ENCODE results near the gene DAPK1. TPM values are rescaled to one million over a fixed set of nuclear protein-coding genes. Genes with fewer than 3 reads are reported as not detected.

Gene DAPK1
- total RNA-seq, 1 donor from 2014 or later = 29.5 TPM

GRCh38 chr9:87706066-87706739 is 208.5 kb downstream of the DAPK1 start:
- Histone ChIP-seq H4K20me1 (ENCODE audit: low read depth) (no peaks in the 10 kb centered on the region), H3K79me2 (ENCODE audit: low read depth) (no peaks in the 10 kb centered on the region), H3K4me2 (no peak overlapping the region), H3K4me1 (peaks cover 12% of the 10 kb centered on the region), H3K36me3 (no peaks in the 10 kb centered on the region), H2AFZ (replicated peaks) (no peak overlapping the region), H3F3A (ENCODE audit: low read depth) (no peaks in the 10 kb centered on the region), H3K9ac (no peak overlapping the region), H3K4me3 (no peak overlapping the region), H3K27ac (no peak overlapping the region), H3K9me3 (ENCODE audit: low read depth) (no peaks in the 10 kb centered on the region), H3K27me3 (no peaks in the 10 kb centered on the region)
- Mint-ChIP-seq H3K4me3 (no peak overlapping the region), H3K27me3 (ENCODE audit: insufficient read depth, low read depth) (peaks cover 2% of the 10 kb centered on the region), H3K36me3 (peaks cover 39% of the 10 kb centered on the region), H3K27ac (no peak overlapping the region), H3K4me1 (peaks cover 10% of the 10 kb centered on the region), H3K9me3 (no peaks in the 10 kb centered on the region)
- DNase-seq (ENCODE audit: low spot score) = no peak
- TF ChIP-seq EZH2phosphoT487 (IDR thresholded peaks at IDR 0.05) (no peak), CTCF (IDR thresholded peaks at IDR 0.05) (no peak), EZH2 (IDR thresholded peaks at IDR 0.05) (no peak)

- H3K79me2 ChIP-seq (ENCODE audit: low read depth) = no peaks in the 10 kb centered on the region
- H4K20me1 ChIP-seq (ENCODE audit: low read depth) = no peaks in the 10 kb centered on the region
- H3K9me3 Mint-ChIP-seq = no peaks in the 10 kb centered on the region
- no peak overlapping the region for H3K27ac ChIP-seq
- H3K36me3 ChIP-seq = no peaks in the 10 kb centered on the region
- no peak overlapping the region for H3K27ac Mint-ChIP-seq
- H3F3A ChIP-seq (ENCODE audit: low read depth) = no peaks in the 10 kb centered on the region
- no peak overlapping the region for H3K4me3 ChIP-seq
- H3K27me3 ChIP-seq = no peaks in the 10 kb centered on the region
- peaks cover 3% of the 10 kb centered on the region for H3K27me3 Mint-ChIP-seq (ENCODE audit: insufficient read depth, low read depth)
- H3K4me2 ChIP-seq = no peak overlapping the region
- DNase-seq (ENCODE audit: low spot score) = no peak
- no peaks in the 10 kb centered on the region for H3K9me3 ChIP-seq (ENCODE audit: low read depth)
- peaks cover 9% of the 10 kb centered on the region for H3K4me1 Mint-ChIP-seq
- no peak overlapping the region for H3K9ac ChIP-seq
- H3K36me3 Mint-ChIP-seq = peaks cover 32% of the 10 kb centered on the region
- TF ChIP-seq EZH2 (IDR thresholded peaks at IDR 0.05) (no peak), CTCF (IDR thresholded peaks at IDR 0.05) (no peak), EZH2phosphoT487 (IDR thresholded peaks at IDR 0.05) (no peak)
- H3K4me1 ChIP-seq = no peaks in the 10 kb centered on the region
- H3K4me3 Mint-ChIP-seq = no peak overlapping the region
- H2AFZ ChIP-seq (replicated peaks) = no peak overlapping the region
These were observed 210.3 kb downstream of the DAPK1 start for GRCh38 chr9:87707805-87708506.

- no peak for TF ChIP-seq CTCF (IDR thresholded peaks at IDR 0.05)
- TF ChIP-seq EZH2 (IDR thresholded peaks at IDR 0.05) = no peak
- no peak for TF ChIP-seq EZH2phosphoT487 (IDR thresholded peaks at IDR 0.05)
- Mint-ChIP-seq H3K9me3 (no peaks in the 10 kb centered on the region), H3K36me3 (peaks cover 28% of the 10 kb centered on the region), H3K27me3 (ENCODE audit: insufficient read depth, low read depth) (peaks cover 6% of the 10 kb centered on the region), H3K27ac (no peak overlapping the region), H3K4me3 (no peak overlapping the region), H3K4me1 (peaks cover 14% of the 10 kb centered on the region)
- H3K27me3 ChIP-seq = no peaks in the 10 kb centered on the region
- H3K4me1 ChIP-seq = no peaks in the 10 kb centered on the region
- no peak overlapping the region for H3K9ac ChIP-seq
- H3K4me2 ChIP-seq = no peak overlapping the region
- DNase-seq (ENCODE audit: low spot score) = no peak
- H3K27ac ChIP-seq = no peak overlapping the region
- no peaks in the 10 kb centered on the region for H3F3A ChIP-seq (ENCODE audit: low read depth)
- no peaks in the 10 kb centered on the region for H3K9me3 ChIP-seq (ENCODE audit: low read depth)
- no peak overlapping the region for H2AFZ ChIP-seq (replicated peaks)
- H3K79me2 ChIP-seq (ENCODE audit: low read depth) = no peaks in the 10 kb centered on the region
- no peaks in the 10 kb centered on the region for H3K36me3 ChIP-seq
- no peaks in the 10 kb centered on the region for H4K20me1 ChIP-seq (ENCODE audit: low read depth)
- no peak overlapping the region for H3K4me3 ChIP-seq
These were observed 210.9 kb downstream of the DAPK1 start for GRCh38 chr9:87708546-87708945.

All from neural progenitor cell (in vitro differentiated cells).